Measurements from ENCODE around the gene AFF4. TPM values are rescaled to one million over a fixed set of nuclear protein-coding genes. Genes with fewer than 3 reads are reported as not detected.
"Not testable (repeated sequence)": the region's sequence is repeated elsewhere in the genome, so short reads cannot be mapped to it uniquely, and the experiment has no call there.

Gene AFF4
- total and polyA plus RNA-seq, 4 donors = 8.9 to 103 (median 41.9) TPM

DNA sequence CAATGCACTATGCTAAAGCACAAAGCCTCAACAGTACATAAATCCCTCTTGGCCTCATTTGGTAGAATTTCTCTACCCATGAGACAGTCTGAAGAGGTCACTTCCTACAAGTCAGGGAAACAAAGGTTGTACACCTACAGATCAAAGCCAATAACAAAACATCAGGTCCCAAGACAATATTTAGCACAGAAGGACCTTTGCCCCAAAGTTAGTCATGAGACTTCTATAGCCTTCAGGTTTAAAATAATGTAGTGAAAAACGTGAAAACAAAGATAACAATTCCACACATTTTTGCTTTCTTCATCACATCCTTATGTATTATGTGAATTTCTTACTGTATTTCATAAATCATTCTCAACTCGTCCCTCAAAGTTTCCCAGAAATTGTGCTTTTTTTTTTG lies 15.8 kb downstream of the AFF4 start:
- no peak for ATAC-seq (ENCODE audit: insufficient read depth, low FRiP score)
- TF ChIP-seq, protein P1, sequence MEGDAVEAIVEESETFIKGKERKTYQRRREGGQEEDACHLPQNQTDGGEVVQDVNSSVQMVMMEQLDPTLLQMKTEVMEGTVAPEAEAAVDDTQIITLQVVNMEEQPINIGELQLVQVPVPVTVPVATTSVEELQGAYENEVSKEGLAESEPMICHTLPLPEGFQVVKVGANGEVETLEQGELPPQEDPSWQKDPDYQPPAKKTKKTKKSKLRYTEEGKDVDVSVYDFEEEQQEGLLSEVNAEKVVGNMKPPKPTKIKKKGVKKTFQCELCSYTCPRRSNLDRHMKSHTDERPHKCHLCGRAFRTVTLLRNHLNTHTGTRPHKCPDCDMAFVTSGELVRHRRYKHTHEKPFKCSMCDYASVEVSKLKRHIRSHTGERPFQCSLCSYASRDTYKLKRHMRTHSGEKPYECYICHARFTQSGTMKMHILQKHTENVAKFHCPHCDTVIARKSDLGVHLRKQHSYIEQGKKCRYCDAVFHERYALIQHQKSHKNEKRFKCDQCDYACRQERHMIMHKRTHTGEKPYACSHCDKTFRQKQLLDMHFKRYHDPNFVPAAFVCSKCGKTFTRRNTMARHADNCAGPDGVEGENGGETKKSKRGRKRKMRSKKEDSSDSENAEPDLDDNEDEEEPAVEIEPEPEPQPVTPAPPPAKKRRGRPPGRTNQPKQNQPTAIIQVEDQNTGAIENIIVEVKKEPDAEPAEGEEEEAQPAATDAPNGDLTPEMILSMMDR (IDR thresholded peaks at IDR 0.05; ENCODE audit: control extremely low read depth, extremely low read depth) = no peak
- DNase-seq = no peak
- no peak overlapping the region for H3K27ac ChIP-seq (ENCODE audit: low read depth in 1 of 2, low read length in 1 of 2)
- H3K4me1 ChIP-seq (ENCODE audit: control insufficient read depth in 5 of 5, insufficient read depth in 5 of 5, low read length in 5 of 5) = peaks cover 0 to 14% (median 4%) of the 10 kb centered on the region in 5 donors
- H3K9ac ChIP-seq (ENCODE audit: insufficient read depth in 1 of 2, low read length in 2 of 2) = no peak overlapping the region
- 69 to 72% methylated on average over 2 of the region's 2 CpGs for WGBS, 2 donors
- no peak overlapping the region for H3K4me3 ChIP-seq
- peaks cover 0 to 4% (median under 1%) of the 10 kb centered on the region in 4 donors for H3K36me3 ChIP-seq (ENCODE audit: control insufficient read depth in 4 of 4, insufficient read depth in 4 of 4, low read length in 4 of 4)
- H3K27me3 ChIP-seq (ENCODE audit: control insufficient read depth in 3 of 3, insufficient read depth in 3 of 3, low read length in 2 of 3) = no peaks in the 10 kb centered on the region
- no peaks in the 10 kb centered on the region for H3K9me3 ChIP-seq (ENCODE audit: control insufficient read depth in 4 of 4, insufficient read depth in 3 of 4, low read length in 3 of 4)

DNA sequence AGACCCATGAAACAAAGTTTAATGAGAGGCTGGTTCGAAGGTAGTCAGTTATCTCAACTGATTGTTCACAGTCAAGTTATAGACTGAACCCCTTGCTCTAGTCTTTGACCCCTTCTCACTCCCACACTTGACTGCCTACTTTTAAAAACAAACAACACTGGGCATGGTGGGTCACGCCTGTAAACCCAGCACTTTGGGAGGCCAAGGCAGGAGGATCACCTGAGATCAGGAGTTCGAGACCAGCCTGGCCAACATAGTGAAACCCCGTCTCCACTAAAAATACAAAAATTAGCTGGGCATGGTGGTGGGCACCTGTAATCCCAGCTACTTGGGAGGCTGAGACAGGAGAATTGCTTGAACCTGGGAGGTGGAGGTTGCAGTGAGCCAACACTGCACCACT lies 18.1 kb downstream of the AFF4 start:
- not testable (repeated sequence) for H3K36me3 ChIP-seq (ENCODE audit: control insufficient read depth in 4 of 4, insufficient read depth in 4 of 4, low read length in 4 of 4); ATAC-seq (ENCODE audit: insufficient read depth, low FRiP score); DNase-seq; H3K9ac ChIP-seq (ENCODE audit: insufficient read depth in 1 of 2, low read length in 2 of 2); H3K4me3 ChIP-seq; H3K27ac ChIP-seq (ENCODE audit: low read depth in 1 of 2, low read length in 1 of 2); H3K27me3 ChIP-seq (ENCODE audit: control insufficient read depth in 3 of 3, insufficient read depth in 3 of 3, low read length in 2 of 3); H3K9me3 ChIP-seq (ENCODE audit: control insufficient read depth in 4 of 4, insufficient read depth in 3 of 4, low read length in 3 of 4)
- WGBS, 2 donors = 96 to 99% methylated on average over 4 of the region's 4 CpGs
- H3K4me1 ChIP-seq (ENCODE audit: control insufficient read depth in 5 of 5, insufficient read depth in 5 of 5, low read length in 5 of 5) = peaks cover 0 to 13% (median 4%) of the 10 kb centered on the region in 5 donors

DNA sequence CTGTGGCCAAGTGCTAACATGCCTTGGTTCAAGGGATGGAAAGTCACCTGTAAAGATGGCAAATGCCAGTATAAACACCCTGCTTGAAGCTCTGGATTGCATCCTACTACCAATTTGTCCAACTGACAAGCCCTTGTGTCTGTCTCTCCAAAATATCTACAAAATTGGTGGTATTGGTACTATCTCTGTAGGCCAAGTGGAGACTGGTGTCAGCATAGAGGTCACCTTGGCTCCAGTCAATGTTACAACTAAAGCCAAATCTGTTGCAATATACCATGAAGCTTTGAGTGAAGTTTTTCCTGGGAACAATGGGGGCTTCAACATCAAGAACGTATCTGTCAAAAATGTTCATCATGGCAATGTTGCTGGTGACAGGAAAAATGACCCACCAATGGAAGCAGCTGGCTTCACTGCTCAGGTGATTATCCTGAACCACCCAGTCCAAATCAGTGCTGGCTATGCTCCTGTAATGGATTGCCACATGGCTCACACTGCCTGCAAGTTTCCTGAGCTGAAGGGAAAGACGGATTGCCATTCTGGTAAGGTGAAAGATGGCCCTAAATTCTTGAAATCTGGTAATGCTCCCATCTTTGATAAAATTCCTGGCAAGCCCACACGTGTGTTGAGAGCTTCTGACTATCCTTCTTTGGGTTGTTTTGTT lies 19.9 kb downstream of the AFF4 start:
- TF ChIP-seq, protein P1 (IDR thresholded peaks at IDR 0.05; ENCODE audit: control extremely low read depth, extremely low read depth) = no peak
- Histone ChIP-seq H3K4me1 (ENCODE audit: control insufficient read depth in 5 of 5, insufficient read depth in 5 of 5, low read length in 5 of 5) (peaks cover 0 to 13% (median 0%) of the 10 kb centered on the region in 5 donors), H3K9ac (ENCODE audit: insufficient read depth in 1 of 2, low read length in 2 of 2) (no peak overlapping the region), H3K36me3 (ENCODE audit: control insufficient read depth in 4 of 4, insufficient read depth in 4 of 4, low read length in 4 of 4) (peaks cover 0 to 4% (median under 1%) of the 10 kb centered on the region in 4 donors), H3K27ac (ENCODE audit: low read depth in 1 of 2, low read length in 1 of 2) (peak overlapping the region in 1 of 2 donors; percentile 39), H3K4me3 (no peak overlapping the region), H3K27me3 (ENCODE audit: control insufficient read depth in 3 of 3, insufficient read depth in 3 of 3, low read length in 2 of 3) (no peaks in the 10 kb centered on the region), H3K9me3 (ENCODE audit: control insufficient read depth in 4 of 4, insufficient read depth in 3 of 4, low read length in 3 of 4) (no peaks in the 10 kb centered on the region)
- 85 to 89% methylated on average over 3 of the region's 3 CpGs for WGBS, 2 donors
- DNase-seq = no peak
- no peak for ATAC-seq (ENCODE audit: insufficient read depth, low FRiP score)

DNA sequence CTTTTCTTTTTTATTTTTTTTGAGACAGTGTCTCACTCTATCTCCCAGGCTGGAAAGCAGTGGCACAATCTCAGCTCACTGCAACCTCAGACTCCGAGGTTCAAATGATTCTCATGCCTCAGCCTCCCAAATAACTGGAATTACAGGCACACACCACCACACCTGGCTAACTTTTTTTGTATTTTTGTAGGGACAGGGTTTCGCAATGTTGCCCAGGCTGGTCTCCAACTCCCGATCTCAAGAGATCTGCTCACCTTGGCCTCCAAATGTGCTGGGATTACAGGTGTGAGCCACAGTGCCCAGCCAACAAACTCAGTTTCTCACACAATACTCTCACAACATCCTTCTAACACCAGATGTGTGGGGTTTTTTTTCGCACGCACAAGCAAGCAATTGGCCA lies 22.1 kb downstream of the AFF4 start:
- H3K4me1 ChIP-seq (ENCODE audit: control insufficient read depth in 5 of 5, insufficient read depth in 5 of 5, low read length in 5 of 5) = peaks cover 0 to 10% (median 0%) of the 10 kb centered on the region in 5 donors
- no peak overlapping the region for H3K27ac ChIP-seq (ENCODE audit: low read depth in 1 of 2, low read length in 1 of 2)
- peaks cover 0 to 5% (median under 1%) of the 10 kb centered on the region in 4 donors for H3K36me3 ChIP-seq (ENCODE audit: control insufficient read depth in 4 of 4, insufficient read depth in 4 of 4, low read length in 4 of 4)
- ATAC-seq (ENCODE audit: insufficient read depth, low FRiP score) (no peak), DNase-seq (no peak)
- TF ChIP-seq, protein P1 (IDR thresholded peaks at IDR 0.05; ENCODE audit: control extremely low read depth, extremely low read depth) = no peak
- no peak overlapping the region for H3K9ac ChIP-seq (ENCODE audit: insufficient read depth in 1 of 2, low read length in 2 of 2)
- H3K4me3 ChIP-seq = no peak overlapping the region
- no peaks in the 10 kb centered on the region for H3K9me3 ChIP-seq (ENCODE audit: control insufficient read depth in 4 of 4, insufficient read depth in 3 of 4, low read length in 3 of 4)
- H3K27me3 ChIP-seq (ENCODE audit: control insufficient read depth in 3 of 3, insufficient read depth in 3 of 3, low read length in 2 of 3) = no peaks in the 10 kb centered on the region
- WGBS, 2 donors = 92 to 97% methylated on average over 5 of the region's 5 CpGs

Data from lung (tissue), 12 donors.